Prostate gland (tissue), 2 donors: ENCODE data around the gene SCNN1A.

Experiments used
- POLR2A ChIP-seq: fragments of 450-650 bp; IDR thresholded peaks from one replicate; pipeline ENCODE4 v1.6.1; 2016; ENCODE audit warnings: antibody characterized with exemption, mild to moderate bottlenecking
- POLR2AphosphoS5 ChIP-seq: sonication (generic); formaldehyde crosslinking; IDR thresholded peaks from one replicate; pipeline ENCODE4 v1.6.1; 2017; ENCODE audit warnings: antibody characterized with exemption
- TF ChIP-seq, protein P1 (sequence below), 4 experiments: fragments of 200-600 bp in 2 of 4; fragments of 450-650 bp in 2 of 4; sonication (generic) in 2 of 4; IDR thresholded peaks; 1 replicate in 3 of 4; 2 replicates in 1 of 4; pipeline ENCODE4 v1.5.1; 2016 to 2019; ENCODE audit warnings: antibody characterized with exemption in 4 of 4, mild to moderate bottlenecking in 2 of 4, moderate library complexity in 2 of 4

DNA sequence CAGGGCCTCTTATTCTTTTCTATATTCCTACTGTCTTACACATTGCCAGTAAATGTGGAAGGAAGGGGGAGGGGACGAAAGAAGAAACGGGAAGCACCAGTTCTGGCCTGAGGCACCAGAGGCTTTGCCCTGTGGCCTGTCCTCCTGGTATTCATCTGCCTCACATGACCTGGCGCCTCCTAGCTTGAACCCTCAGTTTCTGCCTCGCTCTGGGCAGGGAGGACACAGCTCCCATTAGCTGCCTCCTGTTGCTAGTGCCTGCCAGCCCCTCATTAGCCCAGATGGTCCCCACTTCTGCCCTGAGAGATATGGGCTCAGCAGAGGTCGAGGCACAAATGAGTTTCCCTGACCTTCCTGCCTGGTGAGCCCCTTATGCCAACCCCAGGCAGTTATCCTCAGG lies 67.8 kb downstream of the SCNN1A start:
- TF ChIP-seq POLR2A (no peak), POLR2AphosphoS5 (no peak)
- TF ChIP-seq, protein P1, sequence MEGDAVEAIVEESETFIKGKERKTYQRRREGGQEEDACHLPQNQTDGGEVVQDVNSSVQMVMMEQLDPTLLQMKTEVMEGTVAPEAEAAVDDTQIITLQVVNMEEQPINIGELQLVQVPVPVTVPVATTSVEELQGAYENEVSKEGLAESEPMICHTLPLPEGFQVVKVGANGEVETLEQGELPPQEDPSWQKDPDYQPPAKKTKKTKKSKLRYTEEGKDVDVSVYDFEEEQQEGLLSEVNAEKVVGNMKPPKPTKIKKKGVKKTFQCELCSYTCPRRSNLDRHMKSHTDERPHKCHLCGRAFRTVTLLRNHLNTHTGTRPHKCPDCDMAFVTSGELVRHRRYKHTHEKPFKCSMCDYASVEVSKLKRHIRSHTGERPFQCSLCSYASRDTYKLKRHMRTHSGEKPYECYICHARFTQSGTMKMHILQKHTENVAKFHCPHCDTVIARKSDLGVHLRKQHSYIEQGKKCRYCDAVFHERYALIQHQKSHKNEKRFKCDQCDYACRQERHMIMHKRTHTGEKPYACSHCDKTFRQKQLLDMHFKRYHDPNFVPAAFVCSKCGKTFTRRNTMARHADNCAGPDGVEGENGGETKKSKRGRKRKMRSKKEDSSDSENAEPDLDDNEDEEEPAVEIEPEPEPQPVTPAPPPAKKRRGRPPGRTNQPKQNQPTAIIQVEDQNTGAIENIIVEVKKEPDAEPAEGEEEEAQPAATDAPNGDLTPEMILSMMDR (IDR thresholded peaks at IDR 0.05), result no peak
